ENCODE results near the gene PTPRT. TPM values are rescaled to one million over a fixed set of nuclear protein-coding genes. Genes with fewer than 3 reads are reported as not detected.

Gene PTPRT
- total and polyA plus RNA-seq, 2 of the 4 experiments (the other 2 are of a cell fraction) = not detected

DNA sequence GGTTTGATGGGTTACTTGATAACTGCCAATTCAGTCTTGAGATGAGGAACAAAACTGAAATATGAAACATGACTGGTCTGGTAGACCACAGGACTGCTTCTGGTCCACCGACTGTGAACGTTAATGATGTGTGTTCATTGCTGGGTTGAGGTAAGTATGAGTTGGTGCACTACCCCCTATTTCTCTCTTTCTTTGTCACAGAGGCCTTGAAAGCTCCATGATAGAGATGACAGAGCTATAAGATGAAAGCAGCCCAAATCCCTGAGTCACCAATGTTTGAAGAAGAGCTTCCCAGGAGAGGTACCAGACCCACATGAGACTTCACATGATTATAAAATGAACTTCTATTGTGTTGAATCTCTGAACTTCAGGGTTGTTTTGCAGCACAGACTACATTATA lies 555.5 kb downstream of the PTPRT start:
- no peak overlapping the region for H4K5ac ChIP-seq (ENCODE audit: low read depth, low read length)

More for the DNA sequence above, 555.5 kb downstream of the PTPRT start:
- H2AK9ac ChIP-seq (replicated peaks; ENCODE audit: low read depth, low read length, poor library complexity) = no peak overlapping the region
- ChIA-PET POLR2A (ENCODE audit: unreplicated experiment) (no interaction called here), CTCF (no interaction called here)
- ATAC-seq (ENCODE audit: low read depth) (no peak), DNase-seq (no peak)
- intact Hi-C loops (cut with micrococcal nuclease) (no loop called here), in situ Hi-C loops (cut with MboI; ENCODE audit: low sequenced_read_pairs) (no loop called here), dilution Hi-C loops (cut with HindIII; ENCODE audit: low sequenced_read_pairs, unreplicated experiment) (no loop called here)
- H3K18ac ChIP-seq (ENCODE audit: low read depth, low read length) = no peak overlapping the region
- H3K9me3 ChIP-seq (ENCODE audit: control insufficient read depth, insufficient read depth, low read length) = peaks cover 8% of the 10 kb centered on the region
- H3K9ac ChIP-seq (ENCODE audit: low read depth, low read length) = no peak overlapping the region
- no CpG with 5 or more reads among the region's 2 CpGs for WGBS, 2 experiments (ENCODE audit: extremely low coverage in 2 of 2, insufficient read length in 1 of 2)
- no peak overlapping the region for H3K23ac ChIP-seq (ENCODE audit: low read depth, low read length)
- no peak overlapping the region for H2AK5ac ChIP-seq (ENCODE audit: low read depth, low read length)
- no peak overlapping the region for H2AFZ ChIP-seq (replicated peaks; ENCODE audit: low read length, poor library complexity)
- no peak overlapping the region for H3K4me3 ChIP-seq (ENCODE audit: insufficient read depth, low read depth, low read length)
- no peak overlapping the region for H4K91ac ChIP-seq (ENCODE audit: insufficient read depth, low read depth, low read length)
- H4K20me1 ChIP-seq (ENCODE audit: insufficient read depth, low read length) = no peaks in the 10 kb centered on the region
- H3K4me2 ChIP-seq (ENCODE audit: low read depth, low read length) = no peak overlapping the region
- TF ChIP-seq FOS (IDR thresholded peaks at IDR 0.05; ENCODE audit: low read depth, low read length) (no peak), RAD21 (IDR thresholded peaks at IDR 0.05; ENCODE audit: low read length) (no peak), SMC3 (IDR thresholded peaks at IDR 0.05; ENCODE audit: low read depth, low read length) (no peak), MXI1 (IDR thresholded peaks at IDR 0.05; ENCODE audit: borderline replicate concordance, low read depth, low read length) (no peak), BHLHE40 (IDR thresholded peaks at IDR 0.05; ENCODE audit: low read depth, low read length) (no peak)
- TF ChIP-seq, protein P1, sequence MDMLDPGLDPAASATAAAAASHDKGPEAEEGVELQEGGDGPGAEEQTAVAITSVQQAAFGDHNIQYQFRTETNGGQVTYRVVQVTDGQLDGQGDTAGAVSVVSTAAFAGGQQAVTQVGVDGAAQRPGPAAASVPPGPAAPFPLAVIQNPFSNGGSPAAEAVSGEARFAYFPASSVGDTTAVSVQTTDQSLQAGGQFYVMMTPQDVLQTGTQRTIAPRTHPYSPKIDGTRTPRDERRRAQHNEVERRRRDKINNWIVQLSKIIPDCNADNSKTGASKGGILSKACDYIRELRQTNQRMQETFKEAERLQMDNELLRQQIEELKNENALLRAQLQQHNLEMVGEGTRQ (IDR thresholded peaks at IDR 0.05; ENCODE audit: low read depth, low read length) = no peak
- no peak overlapping the region for H2BK120ac ChIP-seq (ENCODE audit: low read depth, low read length)
- no peaks in the 10 kb centered on the region for H3K79me1 ChIP-seq (ENCODE audit: low read depth in 1 of 2, low read length in 2 of 2)
- no peak overlapping the region for H3K14ac ChIP-seq (replicated peaks; ENCODE audit: low read depth, low read length)
- H3K56ac ChIP-seq (ENCODE audit: extremely low read depth, insufficient read depth, low read length) = no peak overlapping the region
- no peaks in the 10 kb centered on the region for H3K27me3 ChIP-seq (ENCODE audit: control insufficient read depth, insufficient read depth, low read length)
- H4K8ac ChIP-seq (ENCODE audit: low read depth in 2 of 2, low read length in 2 of 2) = no peak overlapping the region
- no peak overlapping the region for H2BK5ac ChIP-seq (ENCODE audit: low read depth, low read length, poor library complexity, severe bottlenecking)
- no peaks in the 10 kb centered on the region for H3K36me3 ChIP-seq (ENCODE audit: control insufficient read depth, insufficient read depth, low read length)
- H2BK15ac ChIP-seq (ENCODE audit: low read depth, low read length) = no peak overlapping the region
- H2BK20ac ChIP-seq (ENCODE audit: low read depth, low read length) = no peak overlapping the region
- no peaks in the 10 kb centered on the region for H3K4me1 ChIP-seq (ENCODE audit: control insufficient read depth, insufficient read depth, low read length)
- H3K27ac ChIP-seq (ENCODE audit: insufficient read depth, low read length) = no peak overlapping the region
- H3K9me1 ChIP-seq (ENCODE audit: insufficient read depth, low read length) = no peaks in the 10 kb centered on the region
- H3K4ac ChIP-seq (ENCODE audit: low read depth, low read length) = no peak overlapping the region
- no TSS peak for BruUV-seq (replicated peaks)

Measured in IMR-90 (cell line).